WTC11 (cell line): ENCODE results near the gene BRME1.

ENCODE experiments used
- CTCF ChIP-seq: fragments of 200-600 bp; IDR thresholded peaks from 2 replicates; pipeline ENCODE4 v1.8.0; 2022; ENCODE audit warnings: antibody characterized with exemption
- SP1 ChIP-seq: sonication (generic); formaldehyde crosslinking; conservative IDR thresholded peaks from 2 replicates; pipeline ENCODE4 v1.8.1; 2022; ENCODE audit warnings: missing genetic modification reagents
- ZNF219 ChIP-seq: sonication (generic); formaldehyde crosslinking; IDR thresholded peaks from 2 replicates; pipeline ENCODE4 v1.8.0; 2023; ENCODE audit warnings: missing genetic modification reagents, mild to moderate bottlenecking, borderline replicate concordance
- TF ChIP-seq, protein P1 (sequence below): fragments of 250-450 bp; sonication (Bioruptor Pico); IDR thresholded peaks from 2 replicates; pipeline ENCODE4 v2.1.2; 2022; ENCODE audit warnings: mild to moderate bottlenecking, moderate library complexity

- TF ChIP-seq CTCF (no peak), ZNF219 (no peak), SP1 (no peak)
- TF ChIP-seq, protein P1, sequence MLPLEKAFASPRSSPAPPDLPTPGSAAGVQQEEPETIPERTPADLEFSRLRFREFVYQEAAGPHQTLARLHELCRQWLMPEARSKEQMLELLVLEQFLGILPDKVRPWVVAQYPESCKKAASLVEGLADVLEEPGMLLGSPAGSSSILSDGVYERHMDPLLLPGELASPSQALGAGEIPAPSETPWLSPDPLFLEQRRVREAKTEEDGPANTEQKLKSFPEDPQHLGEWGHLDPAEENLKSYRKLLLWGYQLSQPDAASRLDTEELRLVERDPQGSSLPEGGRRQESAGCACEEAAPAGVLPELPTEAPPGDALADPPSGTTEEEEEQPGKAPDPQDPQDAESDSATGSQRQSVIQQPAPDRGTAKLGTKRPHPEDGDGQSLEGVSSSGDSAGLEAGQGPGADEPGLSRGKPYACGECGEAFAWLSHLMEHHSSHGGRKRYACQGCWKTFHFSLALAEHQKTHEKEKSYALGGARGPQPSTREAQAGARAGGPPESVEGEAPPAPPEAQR (CRISPR knock-in tag), result no peak
Observed at GRCh38 chr19:13856497-13856896, 49.4 kb downstream of the BRME1 start.
